Measurements from ENCODE around the gene PCSK5.

PCSK5 gene

DNA sequence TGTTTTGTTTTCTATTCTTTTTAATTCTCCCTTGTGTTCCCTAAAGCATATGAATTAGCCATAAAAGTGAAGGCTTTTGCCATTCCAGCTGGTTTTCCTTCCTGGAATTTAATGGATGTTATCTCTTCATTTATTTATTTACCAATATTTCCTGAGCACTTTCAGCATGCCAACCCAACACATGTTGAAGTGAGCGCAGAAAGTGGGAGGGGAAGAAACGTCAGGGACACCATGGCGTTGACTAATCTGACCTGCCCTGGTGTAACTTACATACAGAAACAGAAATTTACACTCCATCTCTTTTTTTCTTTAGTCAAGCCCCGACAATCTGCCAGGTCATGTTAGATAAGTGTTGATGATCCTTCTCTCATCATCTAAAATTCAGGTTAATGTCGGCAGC is 247.5 kb downstream of the PCSK5 start:
- no peak for DNase-seq (ENCODE audit: low read depth in 3 of 3)

DNA sequence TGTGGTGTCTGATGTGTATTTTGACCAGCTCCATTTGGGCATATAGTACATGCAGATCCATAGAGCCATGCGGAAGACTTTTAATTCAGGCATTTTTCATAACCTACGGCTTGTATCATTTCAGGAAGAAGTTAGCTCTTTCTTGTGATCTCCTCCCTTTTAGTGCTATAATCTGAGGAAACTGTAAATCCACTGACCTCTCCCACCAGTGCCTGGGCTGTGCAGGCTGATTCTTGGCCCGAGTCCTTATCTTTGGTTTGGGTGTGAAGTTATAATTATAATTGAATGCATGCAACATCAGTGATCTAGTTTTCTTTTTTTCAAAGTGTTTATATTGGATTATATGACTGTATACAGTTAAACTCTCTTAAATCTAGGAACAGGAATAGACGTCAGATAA is 247.9 kb downstream of the PCSK5 start:
- no peak for DNase-seq (ENCODE audit: low read depth in 3 of 3)

DNA sequence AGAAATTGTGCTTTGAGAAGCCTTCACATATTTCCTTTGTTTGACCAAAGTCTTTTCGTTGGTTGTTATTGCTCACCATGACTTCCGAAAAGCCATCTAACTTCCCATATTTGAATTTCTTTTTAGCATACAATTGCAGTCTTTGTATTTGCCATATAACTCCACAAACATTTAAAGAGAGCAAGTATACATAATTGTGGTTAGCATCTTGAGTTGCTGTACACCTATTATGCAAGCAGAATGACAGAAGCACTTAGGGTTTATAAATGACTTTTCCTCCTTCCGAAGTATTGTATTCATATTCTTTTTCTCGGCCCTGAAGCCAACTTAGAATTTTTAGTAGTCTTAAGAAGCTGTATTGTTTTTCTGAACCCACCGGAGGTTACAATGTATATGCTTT is 253.4 kb downstream of the PCSK5 start:
- no peak for DNase-seq (ENCODE audit: low read depth in 3 of 3)

DNA sequence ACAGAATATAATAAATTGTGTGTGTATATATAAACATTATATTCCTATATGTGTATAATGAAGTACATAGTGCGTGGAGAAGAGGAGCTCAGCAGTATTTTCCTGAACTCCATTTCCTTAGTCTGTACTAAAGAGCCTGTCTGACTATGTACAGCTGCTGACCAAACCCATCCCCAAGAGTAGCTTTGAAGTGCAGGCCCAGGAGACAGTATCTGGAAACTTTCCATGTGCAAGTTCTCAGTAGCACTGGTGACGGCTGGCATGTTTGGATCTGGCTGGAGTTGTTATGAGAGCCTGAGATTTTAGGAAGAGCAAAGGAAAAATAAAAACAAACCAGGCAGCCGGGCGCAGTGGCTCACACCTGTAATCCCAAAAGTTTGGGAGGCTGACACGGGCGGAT is 259.5 kb downstream of the PCSK5 start:
- no peak for DNase-seq (ENCODE audit: low read depth in 3 of 3)

DNA sequence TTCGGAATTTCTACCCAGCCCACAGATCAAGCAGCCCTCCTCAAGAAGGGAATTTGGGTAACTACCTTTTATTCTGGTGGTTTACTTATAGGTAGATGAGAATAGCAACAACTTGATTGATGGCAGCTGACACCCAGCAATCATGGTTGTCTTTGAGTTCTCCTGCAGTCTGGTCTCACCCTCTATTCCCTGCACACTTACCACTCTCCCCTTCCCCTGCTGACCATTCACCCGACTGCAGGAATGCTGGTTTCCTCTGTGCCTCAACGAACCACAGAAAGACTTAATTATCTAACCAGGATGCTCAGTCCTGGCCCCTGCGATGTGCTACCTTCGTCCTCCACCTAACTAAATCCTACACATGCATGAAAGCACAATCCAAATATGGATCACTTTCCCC is 260.8 kb downstream of the PCSK5 start:
- DNase-seq (ENCODE audit: low read depth in 3 of 3): no peak

DNA sequence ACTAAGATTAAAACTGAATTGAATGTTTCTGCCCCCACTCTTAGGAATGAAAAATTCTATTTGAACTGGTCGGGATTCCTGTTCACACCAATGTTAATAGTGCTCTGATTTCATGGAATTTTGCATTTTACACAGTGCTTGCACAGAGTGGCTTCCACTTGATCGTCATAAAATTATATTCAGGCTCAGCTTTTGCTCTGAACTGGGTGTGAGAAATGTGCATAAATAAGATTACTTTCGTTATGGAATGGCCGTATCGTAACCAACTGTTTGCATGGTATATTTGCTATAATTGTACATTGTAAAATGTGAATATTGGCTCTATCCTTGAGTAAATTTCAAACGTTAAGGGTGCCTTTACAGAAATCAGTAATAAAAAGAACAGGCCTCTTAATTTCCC is 262.9 kb downstream of the PCSK5 start:
- no peak for DNase-seq (ENCODE audit: low read depth in 3 of 3)

DNA sequence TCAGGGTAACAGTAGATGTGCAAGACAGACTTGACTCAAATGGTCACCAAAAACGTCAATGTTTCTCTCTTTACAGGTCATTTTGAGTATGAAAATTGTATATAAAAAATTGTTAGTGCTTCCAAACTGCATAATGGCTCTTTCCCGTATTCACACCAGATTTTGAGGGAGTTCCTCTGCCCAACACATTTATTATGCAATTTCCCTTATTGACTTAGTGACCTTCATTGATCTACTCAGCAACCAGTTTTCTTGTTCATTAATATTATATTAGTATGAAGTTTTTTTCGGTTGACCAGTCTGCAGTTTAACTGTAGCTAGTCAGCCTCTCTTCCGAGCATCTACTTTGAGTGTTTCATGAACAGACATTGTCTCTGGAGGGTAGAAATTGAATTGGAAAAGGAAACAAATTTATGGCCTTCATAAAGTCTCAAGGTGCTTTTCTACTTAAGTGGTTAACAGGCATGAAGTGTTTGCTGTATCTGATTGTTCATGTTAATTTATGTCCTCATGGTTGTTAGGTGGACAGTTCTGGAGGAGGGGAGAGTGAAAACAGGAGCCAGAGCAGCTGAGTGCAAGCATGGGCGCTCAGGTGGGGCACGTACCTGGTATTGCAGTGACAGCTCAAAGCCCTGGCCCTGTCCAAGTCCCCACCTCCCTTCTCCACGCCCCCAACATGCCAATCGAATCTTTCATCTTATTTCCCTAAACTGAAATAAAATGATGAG is 263.6 kb downstream of the PCSK5 start:
- DNase-seq (ENCODE audit: low read depth in 3 of 3): no peak

DNA sequence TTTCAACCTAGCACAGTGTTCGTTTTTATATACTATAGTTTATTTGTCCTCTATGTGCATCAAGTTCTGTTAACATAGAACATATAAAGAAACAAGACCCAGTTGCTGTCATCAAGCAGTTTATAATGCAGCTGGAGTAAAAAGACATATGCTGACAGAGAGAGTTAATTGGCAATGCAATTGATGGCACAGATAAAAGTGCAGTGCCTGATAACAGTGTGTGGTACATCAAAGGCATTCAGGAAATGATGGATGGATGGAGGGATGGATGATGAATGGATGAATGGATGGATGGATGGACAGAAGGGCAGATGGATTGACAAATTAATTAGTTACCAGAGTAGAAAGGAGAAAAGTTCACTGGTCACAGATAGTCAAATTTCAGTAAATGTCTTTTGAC is 264.9 kb downstream of the PCSK5 start:
- DNase-seq (ENCODE audit: low read depth in 3 of 3): no peak

DNA sequence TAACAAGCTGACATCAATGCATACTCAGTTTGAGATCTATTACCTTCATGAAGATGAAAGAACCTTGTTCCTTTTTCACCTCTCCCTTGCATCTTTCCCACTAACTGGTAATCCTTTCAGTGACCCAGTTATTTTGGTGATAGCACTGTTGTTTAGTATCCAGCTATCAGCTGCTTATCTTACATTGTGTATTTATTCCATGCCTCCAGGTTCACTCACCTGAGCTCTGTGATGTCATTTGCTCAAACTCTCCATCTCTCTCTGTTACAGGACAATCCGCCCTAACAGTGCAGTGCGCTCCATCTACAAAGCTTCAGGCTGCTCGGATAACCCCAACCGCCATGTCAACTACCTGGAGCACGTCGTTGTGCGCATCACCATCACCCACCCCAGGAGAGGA is 268.2 kb downstream of the PCSK5 start:
- no peak for DNase-seq (ENCODE audit: low read depth in 3 of 3)

DNA sequence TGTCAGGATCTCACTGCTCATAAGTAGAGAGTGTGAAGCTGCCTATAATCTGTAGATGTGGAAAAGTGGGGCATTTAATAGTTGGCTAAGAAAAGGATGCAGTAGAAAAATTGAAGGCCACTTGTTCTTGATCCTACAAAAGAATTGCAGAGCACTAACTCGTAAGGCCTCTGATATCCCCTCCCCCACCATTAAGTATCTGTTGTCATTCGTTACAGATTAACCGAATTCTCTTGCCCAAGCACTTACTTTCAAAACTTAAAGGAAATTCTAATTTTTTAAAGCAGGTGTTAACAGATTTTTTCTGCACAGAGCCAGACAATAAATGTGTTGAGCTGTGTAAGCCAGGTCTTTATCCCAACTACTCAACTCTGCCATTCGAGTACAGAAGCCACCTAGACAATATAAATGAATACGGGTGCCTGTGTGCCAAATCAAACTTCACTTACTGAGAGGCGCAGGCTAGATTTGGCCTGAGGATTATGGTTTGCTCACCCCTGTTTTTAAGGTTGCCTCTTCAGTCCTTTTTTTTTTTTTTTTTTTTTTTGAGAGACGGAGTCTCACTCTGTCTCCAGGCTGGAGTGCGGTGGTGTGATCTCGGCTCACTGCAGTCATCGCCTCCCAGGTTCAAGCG is 268.9 kb downstream of the PCSK5 start:
- no peak for DNase-seq (ENCODE audit: low read depth in 3 of 3)

DNA sequence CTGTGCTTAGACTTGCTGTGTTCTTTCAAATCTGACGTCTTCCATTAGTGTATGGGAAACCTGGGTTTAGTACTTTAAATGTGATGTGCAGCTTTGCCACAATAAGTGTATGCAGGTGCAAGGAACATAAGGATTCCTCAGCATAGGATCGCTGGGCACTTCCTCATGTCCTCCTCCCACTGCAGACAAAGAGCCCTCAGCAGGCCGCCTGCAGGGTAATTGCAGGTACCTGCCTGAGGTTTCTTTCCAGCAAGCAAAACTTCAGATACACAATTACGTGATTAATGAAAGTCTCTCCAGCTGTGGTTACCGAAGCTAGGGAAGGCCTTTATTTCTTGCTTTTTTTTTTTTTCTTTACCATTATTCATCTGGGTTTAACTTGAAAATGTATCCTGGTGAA is 270.6 kb downstream of the PCSK5 start:
- no peak for DNase-seq (ENCODE audit: low read depth in 3 of 3)

DNA sequence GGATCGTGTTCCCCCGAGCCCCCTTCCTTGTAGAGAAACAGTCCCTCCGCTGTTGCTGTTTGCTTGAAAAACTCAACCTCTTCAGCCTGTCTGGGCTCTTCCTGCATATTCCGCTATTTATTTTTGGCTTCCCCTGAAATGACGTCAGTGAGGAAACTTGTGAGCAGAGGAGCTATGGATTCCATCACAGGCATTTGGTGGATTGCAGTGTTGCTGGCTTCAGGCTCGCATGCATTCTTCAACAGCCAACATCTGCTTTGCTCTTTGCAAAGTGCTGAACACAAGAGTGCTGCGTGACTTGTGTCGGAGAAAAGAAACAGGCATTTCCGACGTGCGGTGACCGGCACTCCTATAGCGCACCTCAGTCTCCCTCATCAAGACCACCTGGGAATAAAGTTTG is 271.1 kb downstream of the PCSK5 start:
- no peak for DNase-seq (ENCODE audit: low read depth in 3 of 3)

DNA sequence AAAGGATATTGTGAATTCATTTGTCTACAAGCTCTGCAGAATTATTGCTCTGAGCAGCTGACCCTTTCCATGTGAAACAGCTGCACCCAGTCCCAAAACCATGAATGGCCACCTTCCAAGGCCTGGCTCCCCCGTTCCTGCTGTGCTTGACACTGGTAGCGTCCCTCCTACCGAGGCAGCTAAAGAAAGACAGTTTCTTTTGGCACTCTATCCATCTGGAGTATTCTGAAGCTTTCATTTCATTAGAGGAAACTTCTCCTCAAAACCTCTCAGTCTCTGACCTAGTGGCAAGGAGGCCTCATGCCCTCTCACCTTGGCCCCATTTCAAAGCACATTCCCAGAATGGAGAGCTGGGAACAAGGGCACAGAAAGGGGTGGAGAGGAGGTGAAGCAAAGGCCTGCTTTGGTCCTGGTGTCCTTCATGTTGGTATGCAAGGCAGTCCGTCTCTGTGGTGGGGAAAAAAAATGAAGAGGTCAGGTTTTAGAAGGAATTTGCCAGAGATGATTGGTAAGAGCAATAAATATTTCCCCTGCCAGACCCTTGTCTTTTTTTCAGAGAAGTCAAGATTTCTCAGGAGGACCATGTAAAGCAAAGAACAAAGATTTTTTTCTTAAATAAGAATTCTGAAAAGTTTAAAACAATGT is 271.7 kb downstream of the PCSK5 start:
- DNase-seq (ENCODE audit: low read depth in 3 of 3): no peak

DNA sequence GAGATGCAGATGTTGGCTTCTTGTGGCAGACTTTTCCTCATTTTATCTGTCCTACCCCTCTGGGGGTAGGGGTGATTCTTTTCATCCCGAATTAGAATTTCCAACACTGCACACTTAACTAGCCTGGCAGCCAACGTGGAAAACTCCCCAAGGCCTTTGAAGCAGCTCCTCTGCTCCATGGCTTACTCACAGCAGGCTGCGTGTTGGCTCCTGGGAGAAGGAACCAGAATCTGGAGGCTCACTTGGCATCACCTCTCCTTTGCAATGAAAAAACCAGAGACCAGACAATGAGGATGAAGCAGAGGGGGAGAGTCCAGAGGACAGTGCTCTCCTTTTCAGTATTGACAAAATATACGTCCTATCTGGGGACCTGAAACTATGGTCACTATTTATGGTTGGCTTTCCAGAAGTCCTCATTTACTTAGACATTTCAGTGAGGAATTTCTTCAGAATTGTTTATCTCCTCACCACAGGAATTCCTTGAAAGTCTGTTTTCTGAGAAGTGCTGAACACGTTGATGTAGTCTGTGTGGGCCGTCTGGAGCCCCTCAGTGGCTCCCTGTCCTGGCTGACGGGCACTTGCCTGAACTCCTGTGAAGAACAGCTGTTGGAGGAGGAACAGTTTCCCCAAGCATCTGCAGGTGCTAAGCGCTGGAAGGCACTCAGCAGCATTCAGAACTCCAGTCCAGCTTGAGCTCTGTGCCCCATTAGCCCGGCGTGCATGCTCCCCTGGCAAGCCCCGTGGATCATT is 272.5 kb downstream of the PCSK5 start:
- no peak for DNase-seq (ENCODE audit: low read depth in 3 of 3)

DNA sequence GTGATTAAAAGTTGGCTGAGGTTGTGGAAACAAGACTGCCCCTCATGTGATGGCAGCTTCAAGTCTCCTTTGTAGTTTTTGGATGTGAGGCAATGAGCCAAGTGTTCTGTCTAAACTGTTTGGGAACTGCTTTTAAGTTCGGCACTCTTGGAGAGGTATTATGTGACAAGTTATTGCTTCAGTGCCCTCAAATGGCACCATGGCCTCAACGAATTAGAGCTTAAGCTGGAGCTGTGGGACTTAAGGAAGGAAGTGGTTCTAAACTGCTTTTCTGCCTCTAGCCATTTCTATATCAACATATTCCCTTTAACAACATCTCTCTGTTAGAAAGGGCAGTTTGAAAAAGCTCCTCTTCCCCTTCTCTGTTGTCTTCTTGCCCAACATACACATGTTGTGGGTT is 276.1 kb downstream of the PCSK5 start:
- no peak for DNase-seq (ENCODE audit: low read depth in 3 of 3)

DNA sequence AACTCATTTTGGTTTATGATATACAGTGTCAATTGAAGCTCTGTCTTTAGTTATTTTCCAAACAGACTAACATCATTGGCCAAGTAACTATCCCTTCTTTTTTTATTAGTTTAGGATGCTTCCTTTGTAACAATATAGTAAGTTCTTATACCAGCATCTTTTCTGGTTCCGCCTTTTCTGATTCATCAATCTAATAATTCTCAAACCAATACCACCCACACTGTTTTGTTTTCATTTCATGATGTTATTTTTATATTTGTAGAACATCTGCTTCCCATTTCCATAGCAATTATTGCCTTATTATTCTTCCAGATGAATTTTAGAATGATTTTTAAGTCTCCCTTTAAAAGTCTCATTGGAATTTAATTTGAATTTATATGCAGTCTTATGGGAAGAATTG is 285.7 kb downstream of the PCSK5 start:
- no peak for DNase-seq (ENCODE audit: low read depth in 3 of 3)

DNA sequence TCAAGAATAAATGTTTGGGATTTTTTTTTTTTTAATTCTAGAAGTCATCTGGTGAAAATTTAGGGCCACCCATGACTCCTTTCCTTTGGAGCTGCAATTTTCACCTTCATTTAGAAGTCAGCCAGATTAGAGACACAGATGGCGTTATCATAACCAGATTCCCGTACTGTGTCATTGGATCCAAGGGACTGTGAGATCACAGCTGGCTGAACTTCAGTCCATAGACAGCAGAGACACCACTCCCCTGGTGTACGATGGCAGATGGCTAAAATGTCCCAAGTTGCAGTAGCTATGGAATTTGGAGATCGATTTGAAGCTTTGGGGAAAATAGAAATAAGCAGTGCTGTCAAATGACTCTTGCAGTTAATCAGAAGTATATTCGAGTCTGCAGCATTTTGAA is 287.5 kb downstream of the PCSK5 start:
- no peak for DNase-seq (ENCODE audit: low read depth in 3 of 3)

DNA sequence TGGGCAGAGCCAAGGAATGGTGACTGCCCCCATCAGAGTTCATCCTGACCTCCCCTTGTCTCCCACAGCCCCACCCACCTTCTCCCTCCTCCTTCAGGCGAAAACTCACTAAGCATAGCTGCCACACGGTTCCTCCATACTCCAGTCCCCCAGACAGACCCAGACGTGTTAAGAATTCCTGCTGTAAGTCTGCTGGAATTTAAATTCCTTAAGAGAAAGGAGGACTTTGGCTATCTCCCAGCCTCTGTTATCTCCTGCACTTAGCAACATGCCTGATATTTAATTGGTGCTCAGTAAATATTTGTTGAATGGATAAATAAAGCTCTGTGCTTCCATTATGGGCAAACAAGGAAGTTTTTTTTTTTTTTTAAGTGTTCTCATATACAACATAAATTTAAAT is 290.1 kb downstream of the PCSK5 start:
- DNase-seq (ENCODE audit: low read depth in 3 of 3): no peak

DNA sequence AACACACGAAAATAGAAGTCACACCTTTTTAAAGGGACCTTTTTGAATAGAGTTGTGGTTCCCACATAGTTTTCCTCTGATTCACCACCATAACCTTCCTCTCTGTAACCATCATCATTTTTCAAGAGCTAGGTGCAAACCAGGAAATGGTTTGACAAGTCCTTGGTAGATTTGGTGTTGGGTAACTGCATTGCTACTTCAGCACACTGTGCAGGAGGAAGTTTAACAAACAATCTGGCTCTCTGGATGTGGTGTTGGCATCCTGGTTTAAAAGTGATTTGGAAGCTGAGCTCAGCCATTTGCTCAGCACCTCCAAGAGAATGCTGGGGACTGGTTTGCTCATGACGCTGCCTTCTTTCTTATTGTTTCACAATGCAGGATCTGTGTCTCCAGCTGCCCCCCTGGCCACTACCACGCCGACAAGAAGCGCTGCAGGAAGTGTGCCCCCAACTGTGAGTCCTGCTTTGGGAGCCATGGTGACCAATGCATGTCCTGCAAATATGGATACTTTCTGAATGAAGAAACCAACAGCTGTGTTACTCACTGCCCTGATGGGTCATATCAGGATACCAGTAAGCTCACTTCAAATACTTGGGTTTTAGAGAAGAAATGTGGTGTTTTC is 290.7 kb downstream of the PCSK5 start:
- no peak for DNase-seq (ENCODE audit: low read depth in 3 of 3)

DNA sequence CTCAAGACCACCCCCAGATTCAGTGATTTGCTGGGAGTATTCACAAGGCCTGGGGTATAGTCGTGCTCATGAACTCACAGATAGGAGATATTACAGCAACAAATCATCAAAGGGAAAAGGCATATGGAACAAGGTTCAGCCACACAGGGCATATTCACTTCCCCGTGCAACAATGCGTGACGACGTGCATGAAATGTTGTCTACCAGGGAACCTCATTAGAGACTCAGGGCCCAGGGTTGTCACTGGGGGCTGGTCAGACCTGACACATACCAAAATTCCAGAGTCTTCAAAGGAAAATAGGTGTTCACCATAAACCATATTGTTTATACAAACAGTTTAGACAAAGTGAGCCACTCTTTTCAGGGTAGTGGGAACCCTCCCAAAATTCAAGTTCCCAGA is 291.3 kb downstream of the PCSK5 start:
- no peak for DNase-seq (ENCODE audit: low read depth in 3 of 3)

DNA sequence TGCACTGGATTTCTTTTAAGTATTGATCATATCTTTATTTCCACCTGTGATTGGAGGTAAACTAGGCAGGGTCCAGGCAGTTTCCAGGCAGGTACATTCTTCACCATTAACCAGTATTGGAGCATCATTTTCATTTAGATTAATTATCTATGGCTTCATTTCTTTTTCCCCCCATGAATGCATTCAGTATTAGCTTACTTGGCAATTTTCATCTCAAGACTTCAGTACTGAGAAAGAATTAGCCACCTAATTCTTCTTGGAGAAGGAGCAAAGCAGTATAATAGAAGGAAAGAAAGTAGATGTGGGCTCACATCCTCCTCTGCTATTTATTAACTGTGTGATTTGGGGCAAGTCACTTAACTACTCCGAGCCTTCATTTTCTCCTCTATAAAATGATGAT is 295.0 kb downstream of the PCSK5 start:
- no peak for DNase-seq (ENCODE audit: low read depth in 3 of 3)

DNA sequence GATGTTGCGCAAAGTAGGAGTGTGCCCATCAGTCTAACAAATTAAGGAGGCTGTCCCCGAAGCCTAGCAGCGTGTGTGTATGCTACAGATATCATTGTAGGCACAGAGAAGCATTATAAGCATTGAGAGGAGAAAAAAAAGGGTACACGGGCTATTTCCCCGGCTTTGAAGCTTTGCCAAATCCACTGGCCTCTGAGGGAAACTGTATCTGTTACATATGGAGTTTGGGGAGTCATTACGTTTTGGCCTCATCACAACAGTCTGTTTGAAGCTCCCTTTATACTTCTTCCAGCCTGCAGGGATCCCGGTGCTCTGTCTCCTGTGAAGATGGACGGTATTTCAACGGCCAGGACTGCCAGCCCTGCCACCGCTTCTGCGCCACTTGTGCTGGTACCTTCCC is 297.8 kb downstream of the PCSK5 start:
- DNase-seq (ENCODE audit: low read depth in 3 of 3): no peak

Measured in stimulated activated CD4-positive, alpha-beta T cell treated with anti-CD3 and anti-CD28 coated beads, TNF-alpha, amount 100 ng/mL, for 4 hours (primary cell).